Measurements from ENCODE around the gene CFAP20DC. TPM values are rescaled to one million over a fixed set of nuclear protein-coding genes. Genes with fewer than 3 reads are reported as not detected.

The CFAP20DC gene
- total and polyA plus RNA-seq, 2 of the 13 experiments (the other 11 are each of a cell fraction or from before 2014, with no cell fraction given), result not detected

GRCh38 chr3:58722561-58722960, 327.3 kb downstream of the CFAP20DC start:
- 2% methylated on average over 4 of the region's 4 CpGs for WGBS (ENCODE audit: low lambda C conversion rate)
- H3K27me3 ChIP-seq (ENCODE audit: control insufficient read depth in 1 of 2, insufficient read depth in 2 of 2, low read length in 2 of 2), result no peaks in the 10 kb centered on the region
- FAIRE-seq (no peak), DNase-seq (ENCODE audit: low spot score) (no peak), ATAC-seq (no peak)
- H4K20me1 ChIP-seq (ENCODE audit: insufficient read depth, low read length), result no peaks in the 10 kb centered on the region
- H3K4me2 ChIP-seq (ENCODE audit: low read depth, low read length), result no peak overlapping the region
- in situ Hi-C loops (cut with HindIII; ENCODE audit: extremely low pct_ligation_motif_present, low pct_unique_long_range_greater_than_20kb) (no loop called here), intact Hi-C loops (cut with micrococcal nuclease; ENCODE audit: unreplicated experiment) (no loop called here)
- H3K79me2 ChIP-seq (ENCODE audit: insufficient read depth, low read length), result no peaks in the 10 kb centered on the region
- H3K36me3 ChIP-seq (replicated peaks in 1 of 2; ENCODE audit: control insufficient read depth in 1 of 2, insufficient read depth in 2 of 2, low read length in 2 of 2), result no peaks in the 10 kb centered on the region
- ChIA-PET CTCF (ENCODE audit: low intra/inter-chr PET ratio, low total read pairs) (no interaction called here), POLR2A (no interaction called here)
- H3K4me3 ChIP-seq (replicated peaks in 1 of 3; ENCODE audit: insufficient read depth in 1 of 3, low read depth in 2 of 3, low read length in 3 of 3), result no peak overlapping the region
- peaks cover 8% of the 10 kb centered on the region for H3K4me1 ChIP-seq (ENCODE audit: insufficient read depth, low read length)
- no peak overlapping the region for H2AFZ ChIP-seq (ENCODE audit: low read length)
- no peak overlapping the region for H3K9ac ChIP-seq (ENCODE audit: insufficient read depth, low read depth, low read length)
- no peaks in the 10 kb centered on the region for H3K9me3 ChIP-seq (ENCODE audit: low read length)
- no peak overlapping the region for H3K27ac ChIP-seq (ENCODE audit: extremely low read length, insufficient read depth, low read length)
- BruUV-seq (replicated peaks), result no TSS peak
- no peak for TF ChIP-seq ZNF737 (CRISPR knock-in tag; IDR thresholded peaks at IDR 0.05; ENCODE audit: borderline replicate concordance)
- no peak for TF ChIP-seq SYNCRIP (IDR thresholded peaks at IDR 0.05; ENCODE audit: insufficient read depth, low read depth, low read length)
- TF ChIP-seq ZMAT5 (CRISPR knock-in tag; IDR thresholded peaks at IDR 0.05; ENCODE audit: borderline replicate concordance, low read depth), result no peak
- TF ChIP-seq FOXO4 (CRISPR knock-in tag; conservative IDR thresholded peaks at IDR 0.05), result no peak
- TF ChIP-seq NFKB2 (CRISPR knock-in tag; IDR thresholded peaks at IDR 0.05; ENCODE audit: borderline replicate concordance), result no peak
- TF ChIP-seq U2AF2 (IDR thresholded peaks at IDR 0.05; ENCODE audit: low read depth, low read length), result no peak
- TF ChIP-seq ZNF407 (CRISPR knock-in tag; IDR thresholded peaks at IDR 0.05; ENCODE audit: not compliant biosample characterization), result no peak
- no peak for TF ChIP-seq HNRNPK (IDR thresholded peaks at IDR 0.05; ENCODE audit: low read depth, low read length, poor library complexity, severe bottlenecking)
- TF ChIP-seq USF2 (IDR thresholded peaks at IDR 0.05; ENCODE audit: low read depth, low read length), result no peak
- no peak for TF ChIP-seq USF2 (CRISPR knock-in tag; IDR thresholded peaks at IDR 0.05; ENCODE audit: borderline replicate concordance)
- no peak for TF ChIP-seq DMAP1 (CRISPR knock-in tag; IDR thresholded peaks at IDR 0.05)
- no peak for TF ChIP-seq RAD21 (CRISPR knock-in tag; IDR thresholded peaks at IDR 0.05)

Data from HepG2 (cell line).